ENCODE data around the gene DCTN2.
"Not testable (repeated sequence)": the region's sequence is repeated elsewhere in the genome, so short reads cannot be mapped to it uniquely, and the experiment has no call there.

The DCTN2 gene

DNA sequence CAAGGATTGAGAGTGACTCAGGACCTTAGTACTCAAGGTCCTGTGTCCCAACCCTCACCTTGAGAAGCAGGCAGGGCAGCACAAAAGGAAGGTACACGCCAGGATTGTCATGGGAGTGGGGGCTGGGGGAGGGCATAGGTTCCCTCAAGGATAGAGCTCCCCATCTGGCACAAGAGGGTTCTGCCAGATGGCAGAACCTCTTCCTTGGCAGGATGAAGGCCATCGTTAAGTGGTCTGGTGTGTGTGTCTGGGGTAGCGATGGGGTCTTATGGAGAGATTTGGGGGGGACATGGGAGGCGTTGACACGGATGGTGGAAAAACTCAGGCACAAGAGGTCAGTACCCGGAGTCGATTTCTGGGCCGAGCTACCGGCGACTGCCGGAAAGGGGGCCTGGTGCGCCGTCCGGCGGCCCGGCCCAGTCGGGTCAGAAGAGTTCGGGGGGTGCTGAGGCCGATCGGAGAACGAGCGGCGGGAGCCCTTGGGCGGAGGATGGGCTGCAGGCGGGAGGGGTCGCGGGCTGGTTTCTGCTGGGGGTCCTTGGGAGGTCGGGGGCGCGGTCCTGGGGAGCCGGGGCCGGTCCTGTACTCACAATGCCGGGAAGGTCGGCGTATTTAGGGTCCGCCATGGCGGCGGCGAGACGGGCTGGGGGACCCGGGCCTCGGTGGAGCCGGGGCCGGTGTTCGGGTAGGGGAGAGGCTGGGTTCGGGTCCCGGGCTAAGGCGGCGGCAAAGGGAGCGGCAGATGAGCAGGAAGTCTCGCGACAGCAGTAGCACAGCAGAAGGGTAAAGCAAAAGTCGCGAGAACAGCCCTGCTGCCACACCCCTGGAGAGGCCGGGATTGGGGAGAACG lies at the start of gene DCTN2:
Gene DCTN2, minus strand, starts transcription at position 755 of the 850 bp plus-strand sequence. Its CDS starts 129 bp downstream, at position 626.
- DNase-seq = peak; percentile 91

DNA sequence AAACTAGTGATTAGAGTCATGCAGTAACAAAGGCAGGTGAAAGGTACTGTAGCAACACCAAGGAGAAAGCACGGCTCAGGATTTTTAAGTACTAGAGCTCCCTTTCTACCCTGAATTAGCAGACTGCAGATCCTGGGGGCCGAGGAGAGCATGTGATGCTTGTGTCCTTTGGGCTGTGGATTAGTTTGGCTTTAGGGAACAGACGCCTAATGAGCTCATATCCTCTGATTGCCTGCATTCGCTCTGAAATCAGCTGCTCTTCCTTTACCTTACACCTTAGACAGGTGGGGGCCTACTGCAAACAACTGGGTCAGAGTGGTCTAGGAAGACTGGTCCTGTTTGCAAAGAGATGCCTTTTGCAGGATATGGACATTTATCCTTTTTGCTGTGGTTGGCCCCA lies 46.2 kb upstream of the DCTN2 start:
- DNase-seq = no peak

DNA sequence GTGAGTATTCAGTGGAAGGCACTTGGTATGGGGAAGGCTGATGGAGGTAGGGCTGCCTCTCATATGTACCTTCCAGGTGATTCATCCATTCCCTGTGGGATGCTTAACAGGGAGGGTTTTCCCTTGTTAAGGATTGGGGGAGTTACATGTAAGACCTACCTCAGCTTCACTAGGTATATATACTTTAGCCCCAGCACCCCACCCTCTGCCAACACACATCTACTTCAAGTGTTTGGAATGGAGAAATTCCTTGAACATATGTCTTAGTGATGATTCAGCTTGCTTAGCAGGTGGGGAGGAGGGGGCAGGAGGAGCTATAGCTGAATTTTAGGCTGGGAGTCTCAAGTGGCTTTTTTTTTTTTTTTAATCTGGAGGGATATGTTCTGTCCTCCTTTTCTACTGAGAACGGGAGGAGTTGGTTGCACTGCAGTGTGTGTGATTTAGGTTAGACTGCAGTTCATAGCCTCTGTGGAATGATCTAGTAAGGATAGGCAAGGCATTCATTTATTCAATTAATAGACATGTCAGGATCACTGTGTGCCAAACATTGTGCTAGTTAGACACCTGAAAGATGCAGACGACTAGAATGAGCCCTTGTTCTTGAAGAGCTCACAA lies 45.7 kb upstream of the DCTN2 start:
- no peak for DNase-seq

DNA sequence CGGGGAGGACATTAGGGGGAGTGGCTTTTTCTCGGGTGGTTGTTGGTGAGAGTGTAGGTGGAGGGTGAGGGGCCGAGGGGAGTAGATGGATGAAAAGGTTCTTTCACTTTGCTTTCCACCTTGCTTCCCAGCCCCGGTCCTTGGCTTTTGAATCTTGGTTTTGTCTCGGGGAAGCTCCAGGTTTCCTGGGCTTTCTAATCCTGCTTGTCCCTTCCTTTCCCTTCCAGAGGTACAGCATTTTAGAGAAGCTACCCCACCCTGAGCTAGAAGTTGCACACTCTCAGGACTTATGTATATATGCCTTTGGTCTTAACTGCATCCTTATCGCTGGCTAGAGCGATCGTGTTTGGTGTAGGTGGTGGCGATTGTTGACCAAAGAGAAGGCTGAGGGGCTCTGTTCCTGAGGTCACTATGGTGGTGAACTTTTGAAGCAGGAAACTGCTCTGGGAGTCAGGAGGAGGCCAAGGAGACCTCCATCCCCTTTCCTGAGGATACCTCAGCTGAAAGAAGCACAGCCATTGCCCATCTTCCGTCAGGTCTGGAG lies 44.9 kb upstream of the DCTN2 start:
- no peak for DNase-seq

DNA sequence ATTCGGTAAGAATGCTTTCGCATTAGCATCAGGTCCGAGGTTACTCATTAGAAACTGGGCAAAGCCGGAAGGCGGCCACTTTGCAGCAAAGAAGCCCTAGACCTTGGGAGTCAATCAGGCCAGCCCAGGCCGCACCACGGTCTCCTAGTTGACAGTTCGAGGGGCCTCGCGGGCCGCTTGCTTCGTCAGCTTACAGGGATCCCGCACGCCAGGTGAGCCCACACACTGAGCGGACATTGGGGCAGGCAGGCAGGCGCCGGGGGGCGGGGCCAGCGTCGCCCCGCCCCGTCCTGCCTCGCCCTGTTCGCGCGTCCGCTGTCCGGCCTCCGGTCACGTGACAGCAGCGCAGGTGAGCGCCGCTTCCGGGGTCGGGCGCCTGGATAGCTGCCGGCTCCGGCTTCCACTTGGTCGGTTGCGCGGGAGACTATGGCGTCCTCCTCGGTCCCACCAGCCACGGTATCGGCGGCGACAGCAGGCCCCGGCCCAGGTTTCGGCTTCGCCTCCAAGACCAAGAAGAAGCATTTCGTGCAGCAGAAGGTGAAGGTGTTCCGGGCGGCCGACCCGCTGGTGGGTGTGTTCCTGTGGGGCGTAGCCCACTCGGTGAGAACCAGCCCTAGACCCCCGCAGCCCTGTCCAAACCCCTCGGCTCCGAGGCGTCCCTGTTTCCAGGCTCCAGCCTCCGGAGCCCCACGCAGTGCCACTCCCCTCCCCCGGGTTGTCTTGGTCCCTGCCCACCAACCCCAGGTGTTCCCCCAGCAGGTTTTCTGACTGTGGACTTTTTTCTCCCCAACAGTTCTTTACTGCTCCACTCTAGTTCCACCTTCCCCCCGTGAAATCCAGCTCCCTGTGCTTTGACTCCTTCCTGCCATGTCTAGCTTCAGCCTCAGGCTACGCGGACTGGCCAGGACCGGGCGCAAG lies 44.1 kb upstream of the DCTN2 start, which contains the start of gene PIP4K2C:
Gene PIP4K2C, plus strand, starts transcription at position 329 of the 918 bp plus-strand sequence. Its CDS starts 98 bp downstream, at position 427.
- DNase-seq = peak; percentile 90

DNA sequence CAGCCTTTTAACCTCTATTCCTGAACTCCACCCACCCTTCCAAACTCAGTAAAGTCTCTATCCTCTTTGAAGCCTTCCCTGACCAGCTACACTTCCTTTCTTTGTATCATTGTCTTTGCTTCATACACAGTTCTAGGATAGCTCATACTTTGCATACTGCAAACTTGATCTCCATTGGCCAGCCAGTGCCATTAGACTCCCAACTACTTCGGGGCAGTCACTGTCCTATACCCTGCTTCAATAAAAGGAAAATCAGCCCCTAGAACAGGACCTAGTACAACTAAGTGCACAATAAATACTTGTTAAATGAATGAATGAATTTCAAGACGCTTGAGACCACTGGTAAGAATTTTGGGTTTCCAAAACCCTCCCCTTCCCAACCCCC lies 43.5 kb upstream of the DCTN2 start:
- no peak for DNase-seq

DNA sequence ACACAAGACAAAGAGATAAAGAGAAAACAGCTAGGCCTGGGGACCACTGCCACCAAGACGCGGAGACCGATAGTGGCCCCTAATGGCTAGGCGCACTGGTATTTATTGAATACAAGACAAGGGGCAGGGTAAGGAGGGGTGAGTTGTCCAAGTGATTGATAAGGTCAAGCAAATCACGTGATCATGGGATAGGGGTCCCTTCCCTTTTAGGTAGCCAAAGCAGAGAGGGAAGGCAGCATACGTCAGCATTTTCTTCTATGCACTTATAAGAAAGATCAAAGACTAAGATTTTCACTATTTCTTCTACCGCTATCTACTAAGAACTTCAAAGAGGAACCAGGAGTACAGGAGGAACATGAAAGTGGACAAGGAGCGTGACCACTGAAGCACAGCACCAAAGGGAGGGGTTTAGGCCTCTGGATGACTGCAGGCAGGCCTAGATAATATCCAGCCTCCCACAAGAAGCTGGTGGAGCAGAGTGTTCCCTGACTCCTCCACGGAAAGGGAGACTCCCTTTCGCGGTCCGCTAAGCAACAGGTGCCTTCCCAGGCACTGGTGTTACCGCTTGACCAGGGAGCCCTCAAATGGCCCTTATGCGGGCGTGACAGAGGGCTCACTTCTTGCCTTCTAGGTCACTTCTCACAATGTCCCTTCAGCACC lies 42.1 kb upstream of the DCTN2 start:
- not testable (repeated sequence) for DNase-seq

DNA sequence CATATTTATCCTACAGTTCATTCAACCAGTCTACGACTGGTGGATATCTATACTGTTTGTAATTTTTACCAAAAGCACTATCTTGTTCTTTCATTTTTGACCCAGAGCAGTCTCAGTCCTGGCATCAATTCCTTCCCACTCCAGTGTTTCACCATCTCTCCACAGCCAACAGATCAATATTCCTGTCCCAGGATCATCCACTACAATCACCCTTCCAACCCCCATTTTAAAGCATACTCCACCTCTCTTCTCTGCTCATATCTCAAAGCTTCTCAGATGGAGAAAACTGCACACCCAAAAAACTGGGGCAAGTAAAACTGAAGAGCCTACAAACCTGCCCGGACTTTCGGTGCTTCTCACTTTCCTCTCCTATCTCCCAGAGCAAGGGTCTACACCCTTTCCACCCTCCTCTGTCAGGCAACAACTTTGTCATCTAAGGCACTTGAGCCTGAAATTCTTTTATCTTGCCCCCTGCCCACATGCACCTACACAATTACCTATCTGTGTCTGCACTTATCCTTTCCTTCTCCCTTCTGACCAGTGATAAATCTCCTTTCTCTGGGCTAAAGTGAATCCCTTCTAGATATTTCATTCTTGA lies 39.9 kb upstream of the DCTN2 start:
- no peak for DNase-seq

DNA sequence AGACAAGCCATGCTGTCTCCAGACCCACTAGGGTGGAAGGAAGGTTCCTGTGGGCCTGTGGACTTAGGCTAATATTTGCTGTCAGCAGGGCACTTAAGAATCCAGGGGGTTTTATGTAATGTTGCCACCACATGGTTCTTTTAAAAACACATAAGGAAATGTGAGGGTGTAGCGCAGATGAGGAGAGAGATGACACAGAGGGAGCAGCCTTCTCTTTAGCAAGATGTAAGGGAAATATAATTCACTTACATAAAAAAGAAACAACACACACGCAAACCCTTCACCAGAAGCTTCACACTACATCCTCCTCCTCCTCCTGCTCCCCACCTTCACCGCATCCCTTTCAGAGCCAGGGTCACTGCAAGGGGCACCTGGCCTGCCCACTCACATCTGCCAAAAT lies 39.1 kb upstream of the DCTN2 start:
- no peak for DNase-seq

DNA sequence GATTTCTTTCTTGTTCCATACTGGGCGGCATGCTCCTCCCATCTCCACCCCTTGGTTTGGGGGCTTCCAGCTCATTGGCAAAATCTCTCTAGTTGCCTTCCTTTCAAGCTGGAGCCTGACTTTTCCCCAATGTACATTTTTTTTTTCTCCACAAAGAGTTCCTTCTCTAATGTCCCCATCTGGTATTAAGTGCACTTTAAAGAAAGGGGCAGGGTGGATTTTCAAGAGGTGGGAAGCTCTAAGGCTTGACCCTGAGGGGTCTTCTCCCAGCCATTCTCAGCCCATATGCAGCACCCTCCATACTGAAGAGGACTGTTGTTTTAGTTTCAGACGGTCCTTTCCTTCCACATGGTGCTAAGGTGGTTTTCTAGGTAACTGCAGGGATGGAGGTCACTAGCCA lies 38.2 kb upstream of the DCTN2 start:
- DNase-seq = no peak

DNA sequence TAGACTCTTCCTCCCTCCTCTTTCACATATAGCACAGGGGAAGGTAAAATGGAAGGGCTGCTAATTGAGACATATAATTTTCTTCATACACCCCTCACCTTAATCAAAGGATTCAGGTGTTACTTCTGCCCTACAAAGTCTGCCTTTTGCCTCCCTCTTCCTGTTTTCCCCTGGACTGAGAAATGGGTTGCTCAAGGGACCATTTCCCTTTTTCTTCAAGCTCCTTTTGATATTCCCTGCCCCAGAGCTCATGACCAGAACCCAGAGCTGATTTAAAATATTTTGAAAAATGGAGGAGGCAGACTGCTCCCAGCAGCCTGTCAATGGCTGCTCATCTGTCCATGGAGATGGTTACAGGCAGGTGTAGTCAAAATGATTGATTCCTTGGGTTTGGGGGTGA lies 37.7 kb upstream of the DCTN2 start:
- DNase-seq = no peak

DNA sequence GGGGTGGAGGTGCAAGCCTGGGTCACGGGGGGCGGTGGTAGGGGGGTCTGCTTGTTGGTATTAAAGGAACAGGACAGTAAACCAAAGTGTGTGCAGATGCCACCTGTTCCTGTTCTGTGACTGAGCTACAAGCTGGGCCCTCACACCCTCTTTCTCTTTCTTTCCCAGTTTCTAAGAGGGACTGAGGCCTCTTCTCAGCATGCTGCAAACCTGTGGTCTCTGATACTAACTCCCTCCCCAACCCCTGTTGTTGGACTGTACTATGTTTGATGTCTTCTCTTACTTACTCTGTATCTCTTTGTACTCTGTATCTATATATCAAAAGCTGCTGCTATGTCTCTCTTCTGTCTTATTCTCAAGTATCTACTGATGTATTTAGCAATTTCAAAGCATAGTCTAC lies 37.1 kb upstream of the DCTN2 start:
- no peak for DNase-seq

DNA sequence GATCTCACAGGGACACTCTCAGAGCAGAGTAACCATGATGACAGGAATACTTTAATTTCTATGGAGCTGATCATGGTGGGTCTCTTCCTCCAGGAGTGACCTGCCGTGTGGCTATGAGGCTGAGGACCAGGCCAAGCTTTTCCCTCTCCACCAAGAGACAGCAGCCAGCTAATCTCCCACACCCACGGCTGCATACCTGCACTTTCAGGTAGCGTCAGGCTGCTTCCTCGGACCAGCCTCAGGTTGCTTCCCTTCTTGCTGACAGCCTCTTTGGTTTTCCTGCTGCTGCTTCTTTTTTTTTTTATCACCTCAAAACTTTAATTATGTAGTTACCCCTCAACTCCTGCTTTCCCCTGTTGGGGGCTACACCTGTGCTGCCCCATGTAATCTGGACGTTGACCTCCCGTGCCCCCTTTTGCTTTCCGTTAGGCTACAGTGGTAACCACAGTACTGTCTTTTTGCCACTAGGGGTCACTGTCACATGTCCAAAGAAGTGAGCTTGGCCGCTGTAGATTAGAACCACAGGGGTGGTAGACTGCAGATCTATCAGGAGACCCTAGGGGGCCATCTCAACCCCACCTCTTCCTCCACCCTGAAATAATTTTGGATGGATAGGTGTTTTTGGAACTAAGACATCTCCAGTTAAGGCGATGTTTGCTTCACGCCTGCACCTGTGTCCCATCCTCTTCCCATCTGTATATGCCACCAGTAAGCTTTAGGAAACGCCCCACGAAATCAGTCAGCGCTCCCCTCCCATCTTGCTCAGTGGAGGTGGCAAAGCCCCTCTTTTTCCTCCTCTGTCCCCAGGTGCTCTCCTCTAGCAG lies 36.2 kb upstream of the DCTN2 start:
- peak; percentile 72 for DNase-seq

DNA sequence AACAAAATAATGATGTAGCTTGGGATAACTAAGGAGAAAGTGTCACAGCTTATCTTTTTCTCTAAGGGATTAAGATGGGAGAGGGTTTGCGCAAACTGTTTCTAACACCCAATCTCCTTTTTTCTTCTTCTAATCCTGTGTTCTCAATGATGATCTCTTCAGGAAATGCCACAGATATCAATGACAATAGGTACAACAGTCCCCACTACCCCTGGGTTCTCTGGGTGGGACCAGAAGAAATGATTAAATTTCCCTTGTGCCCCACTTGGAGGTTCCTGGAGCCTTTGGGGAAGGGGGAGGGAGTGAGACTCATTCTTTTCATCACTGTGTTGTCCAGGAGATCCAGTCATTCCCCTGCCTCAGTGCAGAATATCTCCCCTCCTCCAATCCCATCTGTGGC lies 35.4 kb upstream of the DCTN2 start:
- no peak for DNase-seq

DNA sequence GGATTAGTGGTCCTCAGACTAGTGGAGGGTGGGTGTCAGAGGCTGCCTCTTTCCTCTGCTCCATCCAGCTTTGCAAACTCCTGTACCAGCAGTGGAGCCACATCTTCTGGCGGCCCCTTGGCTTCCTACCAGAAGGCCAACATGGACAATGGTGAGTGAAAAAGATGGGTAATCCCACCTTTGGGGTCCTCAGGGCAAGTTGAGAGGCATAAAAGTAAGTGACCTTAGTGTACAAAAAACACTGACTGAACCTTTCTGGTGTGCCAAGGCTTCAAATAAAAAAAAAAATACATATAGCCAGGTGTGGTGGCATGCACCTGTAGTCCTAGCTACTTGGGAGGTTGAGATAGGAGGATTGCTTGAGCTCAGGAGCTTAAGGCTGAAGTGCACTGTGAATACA lies 34.8 kb upstream of the DCTN2 start:
- DNase-seq = no peak

DNA sequence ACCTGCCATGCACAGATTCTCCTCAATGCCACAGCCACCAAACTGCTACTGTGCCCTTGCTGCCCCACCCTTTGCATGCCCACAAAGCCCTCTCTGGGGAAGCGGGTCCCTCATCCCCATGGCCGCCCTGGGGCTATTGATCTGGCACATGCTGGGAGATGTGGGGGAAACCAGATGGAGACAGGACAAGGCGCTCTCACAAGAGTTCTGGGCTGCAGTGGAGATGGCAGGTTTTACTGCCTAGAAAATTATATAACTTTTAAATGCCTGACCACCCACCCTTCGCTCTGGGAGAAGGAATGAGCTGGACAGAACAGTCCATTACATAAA lies 33.4 kb upstream of the DCTN2 start:
- no peak for DNase-seq

DNA sequence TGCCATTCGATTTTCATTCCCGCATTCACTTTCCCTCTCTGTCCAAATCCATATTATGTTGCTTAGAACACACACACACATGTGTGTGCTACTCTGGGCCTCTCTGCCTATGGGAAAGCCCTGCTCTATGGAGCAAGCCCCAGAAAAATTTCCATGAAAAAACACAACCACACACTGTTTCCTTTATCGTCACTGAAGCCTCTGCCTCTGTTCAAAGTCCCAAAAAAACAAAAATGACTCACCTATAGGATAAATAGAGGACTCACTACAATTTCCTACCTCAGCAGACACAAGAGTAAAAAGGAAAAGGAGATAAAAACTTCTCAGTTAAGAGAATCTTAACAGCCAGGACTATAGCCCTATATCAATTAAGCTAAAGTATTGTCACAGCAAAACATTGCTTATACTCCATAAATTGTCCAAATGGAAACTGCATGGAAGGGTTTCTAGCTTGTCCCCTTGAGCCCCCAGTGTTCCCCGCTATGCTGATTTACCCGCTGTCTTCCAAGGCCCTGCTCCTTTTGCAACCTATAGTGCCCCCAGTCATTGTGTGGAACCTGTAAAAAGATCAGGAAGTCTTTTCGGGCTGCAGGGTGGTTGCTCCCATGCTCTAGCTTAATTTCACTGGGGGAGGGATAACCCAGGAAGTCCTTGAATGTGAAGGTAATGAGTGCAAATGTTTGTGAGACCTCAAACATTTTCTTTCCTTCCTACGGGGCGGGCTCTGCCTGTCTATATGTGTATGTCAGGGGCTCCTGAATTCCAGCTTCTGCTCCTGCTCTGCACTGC lies 32.9 kb upstream of the DCTN2 start:
- DNase-seq = no peak

DNA sequence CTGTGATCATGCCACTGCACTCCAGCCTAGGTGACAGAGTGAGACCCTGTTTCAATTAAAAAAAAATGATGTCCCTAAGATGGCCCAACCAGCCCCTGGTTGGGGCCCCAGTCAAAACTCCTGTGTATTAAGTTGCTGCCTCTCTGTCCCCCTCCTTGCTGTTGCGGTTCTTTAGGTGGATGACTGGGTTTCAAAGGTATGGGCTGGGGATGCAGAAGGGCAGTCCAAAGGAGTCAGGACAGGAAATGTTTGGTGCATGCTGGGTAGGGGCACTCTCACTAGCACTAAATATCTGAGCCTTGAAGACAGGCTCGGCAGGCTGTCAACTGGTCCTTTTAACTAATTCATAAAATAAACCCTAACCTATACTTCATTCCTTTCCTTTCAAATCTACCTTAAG lies 32.0 kb upstream of the DCTN2 start:
- no peak for DNase-seq

DNA sequence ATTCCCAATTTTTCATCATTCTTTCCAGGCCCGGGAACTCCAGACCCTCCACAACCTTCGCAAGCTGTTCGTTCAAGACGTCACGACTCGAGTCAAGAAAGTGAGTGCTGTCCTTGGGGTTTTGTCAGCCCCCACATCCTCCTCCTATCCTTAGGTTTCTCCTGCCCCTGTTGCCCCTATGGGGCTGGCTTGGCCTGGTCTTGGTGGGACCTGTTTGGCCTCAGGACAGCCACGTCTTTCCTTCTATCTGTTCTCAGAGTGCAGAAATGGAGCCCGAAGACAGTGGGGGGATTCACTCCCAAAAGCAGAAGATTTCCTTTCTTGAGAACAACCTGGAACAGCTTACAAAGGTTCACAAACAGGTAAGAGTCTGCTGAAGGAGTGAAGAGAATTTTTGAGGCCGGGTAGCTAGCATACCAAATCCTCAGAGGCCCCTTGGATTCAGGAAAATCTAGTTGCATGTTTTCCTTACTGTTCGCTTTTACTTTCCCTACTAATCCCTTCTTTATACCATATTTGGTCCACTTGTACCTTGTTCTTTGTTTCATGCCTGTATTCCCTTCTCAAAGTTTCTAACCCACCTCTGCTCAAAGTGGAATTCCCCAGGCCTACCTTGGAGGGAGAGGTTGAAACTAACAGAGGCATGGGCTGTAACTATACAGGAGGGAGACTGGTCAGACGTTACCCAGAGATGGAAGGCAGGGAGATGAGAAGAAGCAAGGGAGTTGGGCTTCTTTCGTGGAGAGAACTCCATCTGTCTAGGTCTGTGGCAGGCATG lies 31.2 kb upstream of the DCTN2 start:
- no peak for DNase-seq
